Epithelial cell of esophagus (primary cell): ENCODE measurements around the gene COP1.

Source experiments
- DNase-seq: peaks from one replicate; pipeline ENCODE4 v3.0.0; 2010; ENCODE audit warnings: low read depth
- H3K4me3 ChIP-seq: 2 replicates; pipeline ENCODE4 v1.5.1; 2011; ENCODE audit warnings: mild to moderate bottlenecking, low read length, control low read depth
- CTCF ChIP-seq: IDR thresholded peaks from 2 replicates; pipeline ENCODE4 v1.5.1; 2011; ENCODE audit warnings: low read depth, mild to moderate bottlenecking, low read length, control low read depth, inconsistent platforms; ENCODE audit not compliant: insufficient read depth; ENCODE audit errors: missing control alignments

Gene COP1

GRCh38 chr1:175969231-175969630, 237.9 kb downstream of the COP1 start:
- DNase-seq = no peak
- TF ChIP-seq CTCF = no peak
- no peak overlapping the region for H3K4me3 ChIP-seq

GRCh38 chr1:175968486-175969172, 238.5 kb downstream of the COP1 start:
- no peak for DNase-seq
- TF ChIP-seq CTCF = no peak
- H3K4me3 ChIP-seq = no peak overlapping the region

- TF ChIP-seq CTCF = no peak
- no peak for DNase-seq
- no peak overlapping the region for H3K4me3 ChIP-seq
Observed at GRCh38 chr1:175963740-175964139, 243.3 kb downstream of the COP1 start.

- no peak for TF ChIP-seq CTCF
- DNase-seq = no peak
- H3K4me3 ChIP-seq = no peak overlapping the region
Observed at GRCh38 chr1:175960169-175960568, 246.9 kb downstream of the COP1 start.

GRCh38 chr1:175951627-175952026, 255.5 kb downstream of the COP1 start:
- DNase-seq = no peak
- no peak for TF ChIP-seq CTCF
- no peak overlapping the region for H3K4me3 ChIP-seq

- no peak for TF ChIP-seq CTCF
- DNase-seq = no peak
- no peak overlapping the region for H3K4me3 ChIP-seq
Observed at GRCh38 chr1:175947771-175948170, 259.3 kb downstream of the COP1 start.

- TF ChIP-seq CTCF = no peak
- H3K4me3 ChIP-seq = no peak overlapping the region
- DNase-seq = no peak
Observed at GRCh38 chr1:175944591-175944990, 262.5 kb downstream of the COP1 start.
